ENCODE measurements around the gene ZRANB3.

DNA sequence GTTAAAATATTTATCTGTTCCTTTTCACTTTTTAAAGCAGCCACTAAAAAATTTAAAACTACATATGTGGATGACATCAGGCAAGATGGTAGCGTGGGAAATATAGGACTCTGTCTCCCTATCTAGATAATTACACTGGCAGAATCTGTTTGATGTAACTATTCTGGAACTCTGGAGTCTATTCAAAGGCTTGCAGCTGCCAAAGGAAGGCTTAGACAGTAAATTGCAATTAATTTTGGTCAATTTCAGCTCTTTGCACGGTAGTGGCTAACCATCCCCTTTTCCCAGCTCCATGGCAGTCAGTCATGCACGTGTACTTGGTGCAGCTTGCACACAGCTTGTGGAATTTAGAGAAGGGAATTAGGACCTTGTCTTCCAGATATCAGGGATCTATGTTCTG is 343.7 kb downstream of the ZRANB3 start:
- TF ChIP-seq ZNF33A (CRISPR knock-in tag; IDR thresholded peaks at IDR 0.05; ENCODE audit: borderline replicate concordance), result no peak
- TF ChIP-seq POLR2A (IDR thresholded peaks at IDR 0.05; ENCODE audit: insufficient read depth in 1 of 2, low read depth in 2 of 2, low read length in 2 of 2), result no peak
- TF ChIP-seq ZNF547 (CRISPR knock-in tag; IDR thresholded peaks at IDR 0.05), result no peak

Measured in HepG2 (cell line).